HUDEP-2 (cell line): ENCODE data around the gene SIK2.

Experiments used
- DNase-seq, 76 experiments: peaks; one replicate each; lab custom pipeline; 2025; ENCODE audit not compliant: unreplicated experiment in 76 of 76; lab: John Stamatoyannopoulos, UW

Gene SIK2

GRCh38 chr11:111601979-111602864 is at the start of gene SIK2:
TSS of gene SIK2 (plus strand) at chr11:111602449. CDS start at chr11:111602564, 115 bp downstream.
- DNase-seq = peak in 75 of 76 experiments; percentile 26 to 97 (median 92)

- DNase-seq = no peak
These were observed 47.7 kb upstream of the SIK2 start for GRCh38 chr11:111554532-111554931.

GRCh38 chr11:111555255-111555654 is 47.0 kb upstream of the SIK2 start:
- no peak for DNase-seq

GRCh38 chr11:111557425-111558111 is 44.7 kb upstream of the SIK2 start:
- no peak for DNase-seq

GRCh38 chr11:111559800-111560464 is 42.3 kb upstream of the SIK2 start:
- DNase-seq = no peak

- no peak for DNase-seq
These were observed 41.4 kb upstream of the SIK2 start for GRCh38 chr11:111560800-111561199.

- no peak for DNase-seq
These were observed 40.9 kb upstream of the SIK2 start for GRCh38 chr11:111561306-111561705.

GRCh38 chr11:111561791-111562325 is 40.4 kb upstream of the SIK2 start:
- no peak for DNase-seq

GRCh38 chr11:111562692-111563389 is 39.4 kb upstream of the SIK2 start:
- no peak for DNase-seq

- peak in 52 of 76 experiments; percentile 3 to 75 (median 42) for DNase-seq
These were observed 37.0 kb upstream of the SIK2 start for GRCh38 chr11:111565114-111565720.

- DNase-seq = no peak
These were observed 35.9 kb upstream of the SIK2 start for GRCh38 chr11:111566324-111566723.

- no peak for DNase-seq
These were observed 32.8 kb upstream of the SIK2 start for GRCh38 chr11:111569476-111569875.

- DNase-seq = no peak
These were observed 31.5 kb upstream of the SIK2 start for GRCh38 chr11:111570796-111571195.

GRCh38 chr11:111571829-111572501 is 30.3 kb upstream of the SIK2 start:
- DNase-seq = no peak

- no peak for DNase-seq
These were observed 29.7 kb upstream of the SIK2 start for GRCh38 chr11:111572581-111572980.

- DNase-seq = no peak
These were observed 28.4 kb upstream of the SIK2 start for GRCh38 chr11:111573821-111574249.

- DNase-seq = peak in 1 of 76 experiments; percentile 15
These were observed 27.6 kb upstream of the SIK2 start for GRCh38 chr11:111574373-111575225.

- DNase-seq = no peak
These were observed 26.5 kb upstream of the SIK2 start for GRCh38 chr11:111575740-111576139.
